OCI-LY1 (cell line): Measurements from ENCODE around the gene PTPRM.

Experiments
- H2AFZ ChIP-seq: fragments of 200-600 bp; sonication (generic), shearing (Covaris generic); 2 replicates; pipeline ENCODE4 v1.6.0; 2014; ENCODE audit warnings: antibody characterized with exemption, mild to moderate bottlenecking, low read length
- H3F3A ChIP-seq: fragments of 200-600 bp; sonication (generic), shearing (Covaris generic); 2 replicates; pipeline ENCODE4 v1.6.0; 2014; ENCODE audit warnings: mild to moderate bottlenecking, antibody characterized with exemption, low read length, moderate library complexity; ENCODE audit not compliant: insufficient read depth
- H3K27ac ChIP-seq: fragments of 200-600 bp; sonication (generic); 2 replicates; pipeline ENCODE4 v1.5.1; 2014; ENCODE audit warnings: low read length, mixed run types, mild to moderate bottlenecking, low read depth; ENCODE audit not compliant: poor library complexity, severe bottlenecking
- H3K27me3 ChIP-seq: fragments of 200-600 bp; sonication (generic); 2 replicates; pipeline ENCODE4 v1.6.0; 2014; ENCODE audit warnings: antibody characterized with exemption, mild to moderate bottlenecking, low read length, moderate library complexity; ENCODE audit not compliant: insufficient read depth
- H3K36me3 ChIP-seq: fragments of 200-600 bp; sonication (generic); 2 replicates; pipeline ENCODE4 v1.6.1; 2014; ENCODE audit warnings: mild to moderate bottlenecking, antibody characterized with exemption, low read length, moderate library complexity, mixed read lengths; ENCODE audit not compliant: insufficient read depth
- H3K4me1 ChIP-seq: fragments of 200-600 bp; sonication (generic); 2 replicates; pipeline ENCODE4 v1.5.1; 2014; ENCODE audit warnings: mild to moderate bottlenecking, low read length, moderate library complexity; ENCODE audit not compliant: insufficient read depth, severe bottlenecking
- H3K4me2 ChIP-seq: fragments of 200-600 bp; sonication (generic), shearing (Covaris generic); 2 replicates; pipeline ENCODE4 v1.6.1; 2014; ENCODE audit warnings: low read length
- H3K4me3 ChIP-seq: fragments of 200-600 bp; sonication (generic); 2 replicates; pipeline ENCODE4 v1.5.1; 2014; ENCODE audit warnings: low read length, low read depth, mild to moderate bottlenecking, mixed read lengths; ENCODE audit not compliant: poor library complexity, severe bottlenecking
- H3K79me2 ChIP-seq: fragments of 200-600 bp; shearing (Covaris generic); 2 replicates; pipeline ENCODE4 v1.6.1; 2016; ENCODE audit warnings: mixed run types, low read length, mixed read lengths; ENCODE audit not compliant: insufficient read depth
- H3K9ac ChIP-seq: fragments of 200-600 bp; sonication (generic), shearing (Covaris generic); 2 replicates; pipeline ENCODE4 v1.6.1; 2014; ENCODE audit warnings: mild to moderate bottlenecking, low read length, mixed read lengths
- H3K9me2 ChIP-seq: fragments of 200-600 bp; sonication (generic), shearing (Covaris generic); 2 replicates; pipeline ENCODE4 v1.6.1; 2014; ENCODE audit warnings: low read depth, mild to moderate bottlenecking, low read length, mixed read lengths
- H3K9me3 ChIP-seq: fragments of 200-600 bp; shearing (Covaris generic); 2 replicates; pipeline ENCODE4 v1.6.1; 2014; ENCODE audit warnings: low read length, mixed read lengths
- H4K20me1 ChIP-seq: fragments of 200-600 bp; sonication (generic), shearing (Covaris generic); 2 replicates; pipeline ENCODE4 v1.6.0; 2016; ENCODE audit warnings: mild to moderate bottlenecking, low read length; ENCODE audit not compliant: insufficient read depth
- EZH2 ChIP-seq: fragments of 200-600 bp; sonication (generic), shearing (Covaris generic); IDR thresholded peaks from 2 replicates; pipeline ENCODE4 v1.8.0; 2017; ENCODE audit warnings: borderline replicate concordance, mixed run types, mild to moderate bottlenecking, antibody characterized with exemption, low read length, moderate library complexity, mixed read lengths
- TF ChIP-seq, protein P1 (sequence below): fragments of 200-600 bp; sonication (generic), shearing (Covaris generic); IDR thresholded peaks from 2 replicates; pipeline ENCODE4 v1.5.1; 2017; ENCODE audit warnings: mild to moderate bottlenecking, antibody characterized with exemption, low read length, moderate library complexity, mixed read lengths

PTPRM gene

DNA sequence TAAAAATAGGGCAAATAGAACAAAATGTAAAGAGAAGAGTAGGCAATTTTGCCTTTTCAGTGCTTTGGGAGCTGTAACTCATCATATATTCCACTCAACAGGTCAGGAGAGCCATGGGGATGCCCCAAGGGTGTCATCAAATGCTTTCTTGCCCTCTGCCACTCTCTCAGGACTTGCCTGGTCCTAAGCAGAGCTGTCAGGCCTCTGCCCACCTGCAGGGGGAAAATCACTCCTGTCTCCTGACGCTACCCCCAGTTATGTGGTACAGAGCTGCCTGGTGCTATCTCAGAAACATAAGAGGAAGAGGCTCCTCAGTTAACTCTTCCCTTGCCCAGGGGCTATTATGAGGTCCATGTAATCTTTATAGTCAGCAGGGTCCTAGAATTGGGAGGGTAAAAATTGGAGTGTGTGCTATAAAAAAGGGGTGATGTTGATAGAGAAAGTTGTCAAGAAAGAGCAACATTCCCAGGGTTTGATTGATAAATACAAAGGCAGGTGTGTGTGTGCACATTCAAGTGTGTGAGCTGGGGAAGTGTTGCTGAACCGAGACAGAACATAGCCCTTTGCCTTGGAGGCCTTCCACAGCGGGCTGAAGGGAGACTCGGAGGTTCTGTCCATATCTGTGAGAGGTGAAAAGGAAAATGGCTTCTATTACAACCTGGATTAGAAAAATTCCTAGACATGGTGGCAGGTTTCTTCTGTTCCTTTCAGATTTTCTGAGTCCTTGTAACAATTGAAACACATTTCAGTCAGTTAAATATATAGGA is 25.4 kb downstream of the PTPRM start:
- Histone ChIP-seq H3K27ac (no peak overlapping the region), H3K4me1 (no peaks in the 10 kb centered on the region), H4K20me1 (no peaks in the 10 kb centered on the region; the same call in 1 of the 2 replicates), H3K4me2 (no peak overlapping the region), H3K79me2 (no peaks in the 10 kb centered on the region), H3K9me3 (no peaks in the 10 kb centered on the region), H3K9me2 (no peaks in the 10 kb centered on the region), H3K9ac (no peak overlapping the region), H3K4me3 (no peak overlapping the region), H2AFZ (no peak overlapping the region), H3K36me3 (no peaks in the 10 kb centered on the region), H3K27me3 (no peaks in the 10 kb centered on the region), H3F3A (no peaks in the 10 kb centered on the region)
- no peak for TF ChIP-seq EZH2
- TF ChIP-seq, protein P1, sequence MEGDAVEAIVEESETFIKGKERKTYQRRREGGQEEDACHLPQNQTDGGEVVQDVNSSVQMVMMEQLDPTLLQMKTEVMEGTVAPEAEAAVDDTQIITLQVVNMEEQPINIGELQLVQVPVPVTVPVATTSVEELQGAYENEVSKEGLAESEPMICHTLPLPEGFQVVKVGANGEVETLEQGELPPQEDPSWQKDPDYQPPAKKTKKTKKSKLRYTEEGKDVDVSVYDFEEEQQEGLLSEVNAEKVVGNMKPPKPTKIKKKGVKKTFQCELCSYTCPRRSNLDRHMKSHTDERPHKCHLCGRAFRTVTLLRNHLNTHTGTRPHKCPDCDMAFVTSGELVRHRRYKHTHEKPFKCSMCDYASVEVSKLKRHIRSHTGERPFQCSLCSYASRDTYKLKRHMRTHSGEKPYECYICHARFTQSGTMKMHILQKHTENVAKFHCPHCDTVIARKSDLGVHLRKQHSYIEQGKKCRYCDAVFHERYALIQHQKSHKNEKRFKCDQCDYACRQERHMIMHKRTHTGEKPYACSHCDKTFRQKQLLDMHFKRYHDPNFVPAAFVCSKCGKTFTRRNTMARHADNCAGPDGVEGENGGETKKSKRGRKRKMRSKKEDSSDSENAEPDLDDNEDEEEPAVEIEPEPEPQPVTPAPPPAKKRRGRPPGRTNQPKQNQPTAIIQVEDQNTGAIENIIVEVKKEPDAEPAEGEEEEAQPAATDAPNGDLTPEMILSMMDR = no peak

DNA sequence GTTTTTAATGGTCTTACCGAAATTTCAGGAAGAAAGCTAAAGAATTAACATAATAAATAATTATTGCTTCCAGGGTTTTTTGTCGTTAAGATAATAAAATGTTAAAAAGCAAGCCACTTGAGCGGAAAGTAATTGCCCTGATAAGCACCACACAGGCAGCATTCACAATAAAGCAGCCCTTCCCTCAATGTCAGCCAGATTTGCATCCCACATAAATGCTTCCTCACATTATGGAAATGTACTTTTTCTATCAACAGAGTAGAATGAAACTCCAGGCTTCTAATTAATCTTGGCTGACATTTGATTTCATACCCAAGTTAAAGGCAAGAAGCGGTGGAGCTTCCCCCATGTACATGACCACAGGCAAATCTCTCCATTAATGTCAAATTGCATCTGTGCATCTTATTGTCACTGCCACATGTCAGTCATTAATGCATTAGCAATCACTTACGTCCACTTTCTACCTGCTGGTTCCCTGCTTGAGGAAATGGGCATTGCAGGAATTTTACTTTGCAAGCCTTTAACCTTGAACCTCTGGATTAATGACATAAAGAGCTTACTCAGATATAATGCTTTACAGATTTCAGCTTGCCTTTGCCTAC is 26.2 kb downstream of the PTPRM start:
- no peaks in the 10 kb centered on the region for H3K79me2 ChIP-seq

DNA sequence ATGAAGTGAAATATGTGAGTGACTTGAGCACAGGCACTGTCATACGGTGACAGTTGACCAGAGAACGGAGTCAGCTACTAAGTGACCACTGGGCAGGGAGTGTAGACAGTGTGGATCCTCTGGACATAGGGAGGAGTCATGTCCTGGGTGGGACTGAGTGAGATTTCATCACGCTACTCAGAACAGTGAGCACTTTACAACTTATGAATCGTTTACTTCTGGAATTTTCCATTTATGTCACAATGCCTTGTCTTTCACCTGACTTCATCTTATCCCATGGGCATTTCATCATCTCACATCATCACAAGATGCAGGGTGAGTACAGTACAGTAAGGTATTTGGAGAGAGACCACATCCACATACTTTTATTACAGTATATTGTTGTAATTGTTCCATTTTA is 29.0 kb downstream of the PTPRM start:
- no peaks in the 10 kb centered on the region for H3K36me3 ChIP-seq
- H3K79me2 ChIP-seq = no peaks in the 10 kb centered on the region
- H3K4me2 ChIP-seq = no peak overlapping the region
- H3K4me3 ChIP-seq = no peak overlapping the region
- H3K9me3 ChIP-seq = no peaks in the 10 kb centered on the region
- H3K27ac ChIP-seq = no peak overlapping the region
- no peaks in the 10 kb centered on the region; the same call in 1 of the 2 replicates for H4K20me1 ChIP-seq
- H3K9ac ChIP-seq = no peak overlapping the region
- H3K4me1 ChIP-seq = no peaks in the 10 kb centered on the region
- no peaks in the 10 kb centered on the region for H3K27me3 ChIP-seq
- H2AFZ ChIP-seq = no peak overlapping the region
- no peaks in the 10 kb centered on the region for H3F3A ChIP-seq
- no peaks in the 10 kb centered on the region for H3K9me2 ChIP-seq
- TF ChIP-seq, protein P1 = no peak
- no peak for TF ChIP-seq EZH2

More for the DNA sequence above, 26.2 kb downstream of the PTPRM start:
- H3K4me2 ChIP-seq = no peak overlapping the region
- H3K4me1 ChIP-seq = no peaks in the 10 kb centered on the region
- no peak overlapping the region for H3K4me3 ChIP-seq
- no peak overlapping the region for H3K27ac ChIP-seq
- H3K9ac ChIP-seq = no peak overlapping the region
- H3K9me3 ChIP-seq = no peaks in the 10 kb centered on the region
- no peaks in the 10 kb centered on the region; the same call in 1 of the 2 replicates for H4K20me1 ChIP-seq
- H3K36me3 ChIP-seq = no peaks in the 10 kb centered on the region
- no peaks in the 10 kb centered on the region for H3K9me2 ChIP-seq
- H3F3A ChIP-seq = no peaks in the 10 kb centered on the region
- no peak overlapping the region for H2AFZ ChIP-seq
- TF ChIP-seq, protein P1 = no peak
- no peak for TF ChIP-seq EZH2
- no peaks in the 10 kb centered on the region for H3K27me3 ChIP-seq
